HEK293 (cell line): ENCODE results near the gene PAIP2.
"Not testable (repeated sequence)": the region's sequence is repeated elsewhere in the genome, so short reads cannot be mapped to it uniquely, and the experiment has no call there.

Experiments
- CTCF ChIA-PET: fragments of 350-600 bp; formaldehyde crosslinking; extraction: SDS; loops from one replicate; lab custom pipeline; 2021; ENCODE audit warnings: antibody characterized with exemption; lab: Yijun Ruan, JAX
- POLR2A ChIA-PET: fragments of 300-600 bp; formaldehyde crosslinking; extraction: SDS; loops from one replicate; lab custom pipeline; 2020; ENCODE audit warnings: antibody characterized with exemption, inconsistent platforms; lab: Yijun Ruan, JAX
- H3K27ac ChIP-seq: fragments of 200-500 bp; sonication (Bioruptor generic); 2 replicates; pipeline ENCODE4 v1.5.1; 2014; ENCODE audit warnings: low read depth, low read length, control low read depth, inconsistent platforms; ENCODE audit errors: extremely low read depth
- H3K36me3 ChIP-seq, 2 experiments: fragments of 200-500 bp in 1 of 2; sonication (Bioruptor generic) in 1 of 2; 1 replicate in 1 of 2; 2 replicates in 1 of 2; pipeline ENCODE4 v1.5.1; 2014 to 2017; ENCODE audit warnings: inconsistent platforms in 2 of 2, low read length in 2 of 2; ENCODE audit not compliant: control insufficient read depth in 2 of 2, insufficient read depth in 1 of 2
- H3K4me1 ChIP-seq: fragments of 200-500 bp; sonication (Bioruptor generic); 2 replicates; pipeline ENCODE4 v1.5.1; 2014; ENCODE audit warnings: mild to moderate bottlenecking, low read length, inconsistent platforms; ENCODE audit not compliant: control insufficient read depth, insufficient read depth
- H3K4me3 ChIP-seq: 2 replicates; pipeline ENCODE4 v1.5.1; 2011; ENCODE audit warnings: low read depth, mild to moderate bottlenecking, control low read depth, low read length, moderate library complexity
- H3K9me3 ChIP-seq: fragments of 200-500 bp; sonication (Bioruptor generic); 2 replicates; pipeline ENCODE4 v1.5.1; 2014; ENCODE audit warnings: low read depth, low read length, inconsistent platforms; ENCODE audit not compliant: control insufficient read depth, insufficient read depth
- BCL11A ChIP-seq: fragments of 450-650 bp; formaldehyde crosslinking; IDR thresholded peaks from 2 replicates; pipeline ENCODE4 v1.5.1; 2016; ENCODE audit warnings: low read depth, missing biosample characterization, missing genetic modification characterization
- GFI1B ChIP-seq: fragments of 450-650 bp; formaldehyde crosslinking; IDR thresholded peaks from 2 replicates; pipeline ENCODE4 v1.5.1; 2016; ENCODE audit warnings: missing biosample characterization, missing genetic modification characterization
- GLIS1 ChIP-seq: fragments of 450-650 bp; formaldehyde crosslinking; IDR thresholded peaks from 2 replicates; pipeline ENCODE4 v1.5.1; 2016; ENCODE audit warnings: missing biosample characterization, missing genetic modification characterization
- KLF8 ChIP-seq: fragments of 450-650 bp; formaldehyde crosslinking; IDR thresholded peaks from 2 replicates; pipeline ENCODE4 v1.5.1; 2016; ENCODE audit warnings: missing biosample characterization, missing genetic modification characterization
- KLF9 ChIP-seq: fragments of 450-650 bp; formaldehyde crosslinking; IDR thresholded peaks from 2 replicates; pipeline ENCODE4 v1.5.1; 2016; ENCODE audit warnings: missing biosample characterization, missing genetic modification characterization, low read depth
- PATZ1 ChIP-seq: fragments of 450-650 bp; formaldehyde crosslinking; IDR thresholded peaks from 2 replicates; pipeline ENCODE4 v1.5.1; 2016; ENCODE audit warnings: missing biosample characterization, missing genetic modification characterization
- PRDM1 ChIP-seq: fragments of 450-650 bp; formaldehyde crosslinking; IDR thresholded peaks from 2 replicates; pipeline ENCODE4; 2016; ENCODE audit warnings: missing biosample characterization, missing genetic modification characterization
- SP7 ChIP-seq: fragments of 450-650 bp; formaldehyde crosslinking; IDR thresholded peaks from 2 replicates; pipeline ENCODE4 v1.5.1; 2016; ENCODE audit warnings: missing biosample characterization, missing genetic modification characterization
- YY1 ChIP-seq: fragments of 450-650 bp; formaldehyde crosslinking; IDR thresholded peaks from 2 replicates; pipeline ENCODE4 v1.5.1; 2018; ENCODE audit warnings: missing biosample characterization, missing genetic modification characterization
- ZBTB17 ChIP-seq: fragments of 450-650 bp; formaldehyde crosslinking; IDR thresholded peaks from 2 replicates; pipeline ENCODE4 v1.5.1; 2016; ENCODE audit warnings: missing biosample characterization, missing genetic modification characterization
- ZEB2 ChIP-seq: fragments of 450-650 bp; formaldehyde crosslinking; IDR thresholded peaks from 2 replicates; pipeline ENCODE4 v1.5.1; 2016; ENCODE audit warnings: missing biosample characterization, missing genetic modification characterization
- ZNF2 ChIP-seq: fragments of 450-650 bp; formaldehyde crosslinking; IDR thresholded peaks from 2 replicates; pipeline ENCODE4 v1.5.1; 2016; ENCODE audit warnings: missing biosample characterization, missing genetic modification characterization
- ZNF211 ChIP-seq: fragments of 450-650 bp; formaldehyde crosslinking; IDR thresholded peaks from 2 replicates; pipeline ENCODE4 v1.5.1; 2016; ENCODE audit warnings: low read depth, missing biosample characterization, missing genetic modification characterization
- ZNF311 ChIP-seq: fragments of 450-650 bp; formaldehyde crosslinking; IDR thresholded peaks from 2 replicates; pipeline ENCODE4 v1.5.1; 2017; ENCODE audit warnings: missing biosample characterization, missing genetic modification characterization, borderline replicate concordance
- ZNF362 ChIP-seq: fragments of 450-650 bp; formaldehyde crosslinking; IDR thresholded peaks from 2 replicates; pipeline ENCODE4 v1.5.1; 2016; ENCODE audit warnings: missing biosample characterization, missing genetic modification characterization
- ZNF366 ChIP-seq: fragments of 450-650 bp; formaldehyde crosslinking; conservative IDR thresholded peaks from 2 replicates; pipeline ENCODE4 v1.5.1; 2016; ENCODE audit warnings: missing biosample characterization, missing genetic modification characterization
- ZNF394 ChIP-seq: fragments of 450-650 bp; formaldehyde crosslinking; IDR thresholded peaks from 2 replicates; pipeline ENCODE4 v1.5.1; 2016; ENCODE audit warnings: missing biosample characterization, missing genetic modification characterization, mild to moderate bottlenecking, moderate library complexity, borderline replicate concordance
- ZNF561 ChIP-seq: fragments of 450-650 bp; IDR thresholded peaks from 2 replicates; pipeline ENCODE4 v1.5.1; 2018; ENCODE audit warnings: missing biosample characterization, missing genetic modification characterization, borderline replicate concordance
- ZNF585B ChIP-seq: fragments of 450-650 bp; formaldehyde crosslinking; IDR thresholded peaks from 2 replicates; pipeline ENCODE4 v1.5.1; 2016; ENCODE audit warnings: missing biosample characterization, missing genetic modification characterization
- ZNF600 ChIP-seq: fragments of 450-650 bp; formaldehyde crosslinking; IDR thresholded peaks from 2 replicates; pipeline ENCODE4 v1.5.1; 2016; ENCODE audit warnings: missing biosample characterization, missing genetic modification characterization
- ZNF843 ChIP-seq: fragments of 450-650 bp; formaldehyde crosslinking; IDR thresholded peaks from 2 replicates; pipeline ENCODE4 v1.5.1; 2016; ENCODE audit warnings: missing biosample characterization, missing genetic modification characterization

PAIP2 gene

GRCh38 chr5:139306628-139307379, 34.9 kb upstream of the PAIP2 start:
- POLR2A ChIA-PET, result interaction anchor here (1.6 kb wide), 1 partner anchor 13 kb away, joined by 5 read pairs; the partner anchor contains the start of gene MATR3
- peaks cover 81% of the 10 kb centered on the region for H3K4me1 ChIP-seq
- H3K9me3 ChIP-seq, result no peaks in the 10 kb centered on the region
- CTCF ChIA-PET, result interaction anchor here (0.5 to 1.3 kb wide), 6 partner anchors 13 to 1842 kb away, joined by 3 to 6 read pairs (median 3); no protein-coding TSS in a partner anchor
- no peak overlapping the region for H3K4me3 ChIP-seq
- TF ChIP-seq ZNF311 (tag by site-specific recombination), result no peak
- no peak for TF ChIP-seq ZNF561 (tag by site-specific recombination)
- peak; percentile 16; the same call in 1 of the 2 replicates for TF ChIP-seq ZEB2 (tag by site-specific recombination)
- peak; percentile 98 for TF ChIP-seq ZNF362 (tag by site-specific recombination)
- 0 out of 2 replicates have a peak, but pooled peaks have one; percentile 7 for TF ChIP-seq ZNF366 (tag by site-specific recombination)
- TF ChIP-seq ZNF843 (tag by site-specific recombination), result 0 out of 2 replicates have a peak, but pooled peaks have one; percentile 32
- H3K27ac ChIP-seq, result no peak overlapping the region
- H3K36me3 ChIP-seq, result peaks cover 5% of the 10 kb centered on the region in 2 experiments

GRCh38 chr5:139308797-139309196, 32.9 kb upstream of the PAIP2 start:
- POLR2A ChIA-PET, result interaction anchor here (0.6 kb wide), 1 partner anchor 130 kb away, joined by 3 read pairs; no protein-coding TSS in a partner anchor
- H3K36me3 ChIP-seq, result peaks cover 4 to 5% of the 10 kb centered on the region in 2 experiments

GRCh38 chr5:139310715-139311186, 30.9 kb upstream of the PAIP2 start:
- peaks cover 63% of the 10 kb centered on the region for H3K4me1 ChIP-seq
- H3K9me3 ChIP-seq, CTCF ChIA-PET, H3K4me3 ChIP-seq: not testable (repeated sequence)
- 0 out of 2 replicates have a peak overlapping the region, but pooled peaks have one; percentile 32 for H3K27ac ChIP-seq
- POLR2A ChIA-PET, result interaction anchor here (0.7 to 3.1 kb wide), 2 partner anchors 31 to 1399 kb away, joined by 6 to 17 read pairs; partner anchors contain the start of gene PAIP2
- TF ChIP-seq ZNF2 (tag by site-specific recombination) (peak; percentile 25; the same call in 1 of the 2 replicates), GFI1B (tag by site-specific recombination) (0 out of 2 replicates have a peak, but pooled peaks have one; percentile 7), ZNF600 (tag by site-specific recombination) (peak; percentile 72; the same call in 1 of the 2 replicates), ZNF362 (tag by site-specific recombination) (peak; percentile 76), ZNF366 (tag by site-specific recombination) (peak; percentile 34; the same call in 1 of the 2 replicates), ZNF394 (peak; percentile 52; the same call in 1 of the 2 replicates), GLIS1 (peak; percentile 23; the same call in 1 of the 2 replicates), KLF8 (peak; percentile 28; the same call in 1 of the 2 replicates), PRDM1 (tag by site-specific recombination) (peak; percentile 92), ZBTB17 (tag by site-specific recombination) (peak; percentile 52), SP7 (peak; percentile 43; the same call in 1 of the 2 replicates), ZEB2 (tag by site-specific recombination) (peak; percentile 55)
- peaks cover 16 to 20% of the 10 kb centered on the region in 2 experiments for H3K36me3 ChIP-seq

More at GRCh38 chr5:139308797-139309196, 32.9 kb upstream of the PAIP2 start:
- no peaks in the 10 kb centered on the region for H3K9me3 ChIP-seq
- TF ChIP-seq PRDM1 (tag by site-specific recombination) (peak; percentile 98), ZBTB17 (tag by site-specific recombination) (peak; percentile 76), YY1 (tag by site-specific recombination) (no peak), BCL11A (tag by site-specific recombination) (no peak), ZNF211 (tag by site-specific recombination) (no peak), PATZ1 (tag by site-specific recombination) (no peak), KLF9 (no peak), ZNF585B (tag by site-specific recombination) (no peak)
- TF ChIP-seq, all 188 proteins: peak for 2
- peaks cover 83% of the 10 kb centered on the region for H3K4me1 ChIP-seq
- H3K27ac ChIP-seq, result no peak overlapping the region
- CTCF ChIA-PET, result no interaction called here
- no peak overlapping the region for H3K4me3 ChIP-seq
